GM12878 (cell line): ENCODE measurements around the gene STX4. TPM values are rescaled to one million over a fixed set of nuclear protein-coding genes. Genes with fewer than 3 reads are reported as not detected.

Experiments
- BACH1 ChIP-seq: fragments of 450-650 bp; IDR thresholded peaks from 2 replicates; pipeline ENCODE4 v1.6.1; 2017; ENCODE audit warnings: mild to moderate bottlenecking, borderline replicate concordance
- CBFB ChIP-seq: IDR thresholded peaks from 2 replicates; pipeline ENCODE4 v1.6.1; 2016; ENCODE audit warnings: antibody characterized with exemption, low read depth
- POLR2AphosphoS2 ChIP-seq: IDR thresholded peaks from 2 replicates; pipeline ENCODE4 v1.6.1; 2011; ENCODE audit warnings: low read depth, mild to moderate bottlenecking, low read length, improper control_type of control experiment, moderate library complexity
- ZSCAN29 ChIP-seq: fragments of 450-650 bp; IDR thresholded peaks from 2 replicates; pipeline ENCODE4 v1.6.1; 2017; ENCODE audit warnings: mild to moderate bottlenecking, moderate library complexity
- polyA plus RNA-seq, 11 experiments: library from polyadenylated mRNA; depleted of rRNA in 4 of 11; unstranded in 6 of 11; stranded (reverse) in 5 of 11; fragments of >200 nt; fragmentation: Nextera tagmentation in 4 of 11; fragmentation: Illumina TruSeq in 1 of 11; extraction: Ambion mirVana in 4 of 11; extraction: Trizol in 1 of 11; gene quantifications; 1 replicate in 1 of 11; 2 replicates in 10 of 11; pipeline versions ENCODE4 v1.2.1 to v1.2.3, GENCODE V29; 2011 to 2016; ENCODE audit warnings: inconsistent platforms in 2 of 11, missing spikeins in 2 of 11, low read depth in 1 of 11
- total RNA-seq, 4 experiments: library from RNA; depleted of rRNA in 3 of 4; stranded (reverse); fragments of >200 nt in 3 of 4; fragmentation: Illumina TruSeq in 1 of 4; extraction: Trizol in 1 of 4; gene quantifications; 2 replicates each; pipeline versions ENCODE4 v1.2.1 to v1.2.3, GENCODE V29; 2013 to 2021
- TF ChIP-seq, protein P1 (sequence below): fragments of 150-350 bp; IDR thresholded peaks from 2 replicates; pipeline ENCODE4 v1.6.1; 2014; ENCODE audit warnings: mild to moderate bottlenecking, low read depth, low read length
- TF ChIP-seq, protein P2 (sequence below): fragments of 450-650 bp; IDR thresholded peaks from 2 replicates; pipeline ENCODE4 v1.6.1; 2017; ENCODE audit warnings: mild to moderate bottlenecking
- TF ChIP-seq, protein P3 (sequence below): fragments of 450-650 bp; conservative IDR thresholded peaks from 2 replicates; pipeline ENCODE4 v1.6.1; 2017; ENCODE audit warnings: mild to moderate bottlenecking, moderate library complexity

Gene STX4
- total and polyA plus RNA-seq, 10 of the 15 experiments (the other 5 are each of a cell fraction or from before 2014, with no cell fraction given) = 3.3 to 37.6 (median 22.6) TPM

DNA sequence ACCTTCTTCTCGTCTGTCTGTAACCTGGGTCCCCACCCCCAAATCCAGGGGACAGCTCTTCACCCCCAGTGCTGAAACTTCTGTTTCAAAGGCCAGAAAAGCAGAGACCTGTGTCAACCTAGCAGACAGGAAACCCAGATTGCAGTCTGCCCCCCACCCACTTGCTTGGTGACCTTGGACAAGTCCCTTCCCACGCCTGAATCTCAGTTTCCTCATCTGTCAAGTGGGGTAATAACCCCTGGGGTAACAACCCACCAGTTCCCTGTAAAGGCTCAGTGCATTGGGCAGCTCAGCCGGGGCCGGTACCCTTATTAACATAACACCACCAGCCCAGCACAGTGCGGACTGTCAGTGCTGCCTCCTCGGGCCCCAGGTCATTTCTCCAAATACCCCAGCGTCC lies 24.2 kb upstream of the STX4 start (continued):
- TF ChIP-seq, protein P1, sequence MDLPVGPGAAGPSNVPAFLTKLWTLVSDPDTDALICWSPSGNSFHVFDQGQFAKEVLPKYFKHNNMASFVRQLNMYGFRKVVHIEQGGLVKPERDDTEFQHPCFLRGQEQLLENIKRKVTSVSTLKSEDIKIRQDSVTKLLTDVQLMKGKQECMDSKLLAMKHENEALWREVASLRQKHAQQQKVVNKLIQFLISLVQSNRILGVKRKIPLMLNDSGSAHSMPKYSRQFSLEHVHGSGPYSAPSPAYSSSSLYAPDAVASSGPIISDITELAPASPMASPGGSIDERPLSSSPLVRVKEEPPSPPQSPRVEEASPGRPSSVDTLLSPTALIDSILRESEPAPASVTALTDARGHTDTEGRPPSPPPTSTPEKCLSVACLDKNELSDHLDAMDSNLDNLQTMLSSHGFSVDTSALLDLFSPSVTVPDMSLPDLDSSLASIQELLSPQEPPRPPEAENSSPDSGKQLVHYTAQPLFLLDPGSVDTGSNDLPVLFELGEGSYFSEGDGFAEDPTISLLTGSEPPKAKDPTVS = no peak
- no peak for TF ChIP-seq POLR2AphosphoS2
- TF ChIP-seq ZSCAN29 = no peak
- TF ChIP-seq CBFB = no peak
- TF ChIP-seq, protein P2, sequence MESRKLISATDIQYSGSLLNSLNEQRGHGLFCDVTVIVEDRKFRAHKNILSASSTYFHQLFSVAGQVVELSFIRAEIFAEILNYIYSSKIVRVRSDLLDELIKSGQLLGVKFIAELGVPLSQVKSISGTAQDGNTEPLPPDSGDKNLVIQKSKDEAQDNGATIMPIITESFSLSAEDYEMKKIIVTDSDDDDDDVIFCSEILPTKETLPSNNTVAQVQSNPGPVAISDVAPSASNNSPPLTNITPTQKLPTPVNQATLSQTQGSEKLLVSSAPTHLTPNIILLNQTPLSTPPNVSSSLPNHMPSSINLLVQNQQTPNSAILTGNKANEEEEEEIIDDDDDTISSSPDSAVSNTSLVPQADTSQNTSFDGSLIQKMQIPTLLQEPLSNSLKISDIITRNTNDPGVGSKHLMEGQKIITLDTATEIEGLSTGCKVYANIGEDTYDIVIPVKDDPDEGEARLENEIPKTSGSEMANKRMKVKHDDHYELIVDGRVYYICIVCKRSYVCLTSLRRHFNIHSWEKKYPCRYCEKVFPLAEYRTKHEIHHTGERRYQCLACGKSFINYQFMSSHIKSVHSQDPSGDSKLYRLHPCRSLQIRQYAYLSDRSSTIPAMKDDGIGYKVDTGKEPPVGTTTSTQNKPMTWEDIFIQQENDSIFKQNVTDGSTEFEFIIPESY = no peak
- TF ChIP-seq, protein P3, sequence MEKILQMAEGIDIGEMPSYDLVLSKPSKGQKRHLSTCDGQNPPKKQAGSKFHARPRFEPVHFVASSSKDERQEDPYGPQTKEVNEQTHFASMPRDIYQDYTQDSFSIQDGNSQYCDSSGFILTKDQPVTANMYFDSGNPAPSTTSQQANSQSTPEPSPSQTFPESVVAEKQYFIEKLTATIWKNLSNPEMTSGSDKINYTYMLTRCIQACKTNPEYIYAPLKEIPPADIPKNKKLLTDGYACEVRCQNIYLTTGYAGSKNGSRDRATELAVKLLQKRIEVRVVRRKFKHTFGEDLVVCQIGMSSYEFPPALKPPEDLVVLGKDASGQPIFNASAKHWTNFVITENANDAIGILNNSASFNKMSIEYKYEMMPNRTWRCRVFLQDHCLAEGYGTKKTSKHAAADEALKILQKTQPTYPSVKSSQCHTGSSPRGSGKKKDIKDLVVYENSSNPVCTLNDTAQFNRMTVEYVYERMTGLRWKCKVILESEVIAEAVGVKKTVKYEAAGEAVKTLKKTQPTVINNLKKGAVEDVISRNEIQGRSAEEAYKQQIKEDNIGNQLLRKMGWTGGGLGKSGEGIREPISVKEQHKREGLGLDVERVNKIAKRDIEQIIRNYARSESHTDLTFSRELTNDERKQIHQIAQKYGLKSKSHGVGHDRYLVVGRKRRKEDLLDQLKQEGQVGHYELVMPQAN = no peak
- no peak for TF ChIP-seq BACH1
